OCI-LY3 (cell line): Measurements from ENCODE around the gene RORC.

Source experiments
- CTCF ChIP-seq: fragments of 200-600, 300-600 bp; sonication (generic); IDR thresholded peaks from 2 replicates; pipeline ENCODE4 v1.5.1; 2014; ENCODE audit warnings: antibody characterized with exemption, low read length, low read depth
- EZH2phosphoT487 ChIP-seq: fragments of 200-600 bp; shearing (Covaris generic); IDR thresholded peaks from 2 replicates; pipeline ENCODE4 v1.6.1; 2018; ENCODE audit warnings: antibody characterized with exemption, mixed run types, low read depth

- TF ChIP-seq CTCF: no peak
- no peak for TF ChIP-seq EZH2phosphoT487
These were observed 23.1 kb upstream of the RORC start for GRCh38 chr1:151854658-151855057.
